Fibroblast of skin of abdomen (primary cell): Measurements from ENCODE around the gene ZCRB1.
A peak's percentile ranks its signal among the peaks of the same experiment; 100 is the strongest.

Experiments used
- DNase-seq: peaks from one replicate; pipeline ENCODE4 v3.0.0-alpha.2; 2013

ZCRB1 gene

DNA sequence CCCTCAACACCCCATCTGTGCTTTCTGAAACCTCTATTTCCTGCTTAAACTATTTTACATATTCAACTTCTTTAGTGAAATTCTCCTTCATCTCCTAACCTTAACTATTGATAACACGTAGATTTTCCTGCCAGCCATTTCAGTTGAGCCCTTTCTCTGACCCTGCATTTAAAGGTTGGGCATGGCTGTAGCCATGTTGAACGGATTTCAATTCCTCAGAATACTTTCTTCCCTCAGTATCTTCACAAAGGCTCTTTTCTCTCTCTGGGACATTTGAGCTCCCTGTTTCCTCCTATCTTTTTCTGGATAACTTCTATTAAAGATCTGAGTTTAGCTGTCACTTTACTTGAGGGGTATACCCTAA is 1.3 kb upstream of the ZCRB1 start:
- DNase-seq = no peak

DNA sequence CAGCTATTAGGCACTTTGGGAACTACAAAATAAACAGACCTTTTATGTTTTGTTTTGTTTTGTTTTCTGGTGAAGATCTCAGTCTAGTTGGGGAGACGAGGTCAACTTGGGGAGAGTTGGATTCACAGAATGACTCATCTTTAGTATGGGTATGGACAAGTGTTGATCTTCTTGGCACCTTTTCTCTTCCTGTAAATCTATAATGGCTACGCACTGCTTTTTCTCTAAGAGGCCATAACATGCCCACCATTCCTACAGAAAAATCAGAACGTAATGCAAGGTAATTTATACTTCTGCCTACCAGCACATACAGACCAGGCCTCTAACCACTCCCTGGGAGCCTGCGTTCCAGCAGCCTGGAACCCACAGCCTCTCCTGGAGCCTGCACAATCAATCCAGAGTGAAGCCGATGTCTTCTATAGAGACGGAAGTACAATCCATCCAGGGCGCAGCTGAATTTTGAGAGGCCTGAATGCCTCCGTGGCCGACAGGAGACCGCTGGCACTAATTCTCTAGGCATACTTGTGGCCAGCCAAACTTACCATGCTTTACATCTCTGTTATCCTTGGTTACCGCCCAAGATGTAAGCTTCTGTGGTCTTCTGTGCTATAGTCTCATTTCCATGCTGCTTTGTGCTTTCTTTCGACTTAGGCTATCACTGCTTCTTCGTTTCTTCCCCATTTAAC is 790 bp upstream of the ZCRB1 start:
- peak; percentile 64 for DNase-seq

DNA sequence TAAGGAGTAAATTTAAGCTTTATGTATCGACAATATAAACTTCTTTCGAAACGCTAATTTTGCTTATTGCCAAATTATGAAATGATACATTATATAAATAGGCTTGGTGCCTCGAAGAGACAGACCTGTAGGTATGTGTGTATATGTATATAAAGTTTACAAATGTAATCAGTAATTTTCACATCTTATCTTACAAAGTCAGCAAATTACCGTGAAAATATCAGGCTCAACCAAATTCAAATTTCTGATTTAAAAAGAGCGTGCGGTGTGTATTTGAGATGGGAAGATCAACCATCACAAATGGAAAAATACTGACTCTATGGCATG is 605 bp downstream of the ZCRB1 start:
- DNase-seq = no peak

DNA sequence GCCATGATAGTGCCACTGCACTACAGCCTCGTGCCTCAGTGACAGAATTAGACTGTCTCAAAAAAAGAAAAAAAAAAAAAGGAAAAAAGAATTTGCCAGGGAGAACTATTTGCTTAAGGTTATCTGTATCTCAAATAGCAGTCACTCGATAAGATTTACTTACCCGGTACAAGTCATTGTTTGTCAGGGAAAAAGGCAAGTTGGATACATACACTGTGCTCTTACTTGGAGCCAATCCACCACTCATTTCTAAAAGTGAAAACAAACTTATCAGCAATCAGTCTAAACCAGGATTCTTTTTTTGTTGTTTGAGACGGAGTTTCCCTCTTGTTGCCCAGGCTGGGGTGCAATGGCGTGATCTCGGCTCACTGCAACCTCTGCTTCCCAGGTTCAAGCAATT is 2.0 kb downstream of the ZCRB1 start:
- DNase-seq = no peak

DNA sequence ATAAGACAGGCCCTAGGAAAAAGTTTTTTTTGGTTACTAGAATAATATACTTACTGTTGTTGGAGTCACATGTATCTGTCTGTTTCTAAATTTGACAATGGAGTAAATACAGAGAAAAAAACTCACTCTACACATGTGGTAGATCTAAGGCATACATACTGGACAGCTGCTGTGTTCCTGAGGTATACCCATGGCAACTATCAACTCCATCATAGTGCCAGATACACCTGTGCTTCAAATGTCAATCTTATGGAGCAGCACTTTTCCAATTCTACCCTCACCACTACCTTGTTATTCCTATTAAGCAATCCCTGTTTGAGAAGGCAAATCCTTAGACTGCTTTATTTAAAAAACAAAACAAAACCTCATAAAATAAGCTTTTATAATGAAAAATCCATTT is 3.3 kb downstream of the ZCRB1 start:
- no peak for DNase-seq

DNA sequence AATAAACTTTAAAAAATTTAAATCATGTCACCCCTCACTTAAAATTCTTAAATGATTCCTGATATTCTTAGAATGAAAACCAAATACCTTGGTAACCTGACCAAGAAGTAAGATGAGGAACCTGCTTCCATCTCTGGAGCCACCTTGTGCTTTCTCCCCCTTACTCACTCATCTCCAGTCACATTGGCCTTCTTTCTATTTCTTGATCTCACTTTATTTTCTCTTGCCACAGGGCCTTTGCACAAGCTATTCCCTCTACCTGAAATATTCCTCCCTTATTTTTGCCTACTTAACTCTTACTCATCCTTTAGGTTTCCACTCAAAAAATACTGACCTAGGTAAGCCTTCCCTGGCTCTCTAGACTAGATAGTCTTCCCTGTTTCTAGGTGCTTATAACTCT is 5.1 kb downstream of the ZCRB1 start:
- no peak for DNase-seq

DNA sequence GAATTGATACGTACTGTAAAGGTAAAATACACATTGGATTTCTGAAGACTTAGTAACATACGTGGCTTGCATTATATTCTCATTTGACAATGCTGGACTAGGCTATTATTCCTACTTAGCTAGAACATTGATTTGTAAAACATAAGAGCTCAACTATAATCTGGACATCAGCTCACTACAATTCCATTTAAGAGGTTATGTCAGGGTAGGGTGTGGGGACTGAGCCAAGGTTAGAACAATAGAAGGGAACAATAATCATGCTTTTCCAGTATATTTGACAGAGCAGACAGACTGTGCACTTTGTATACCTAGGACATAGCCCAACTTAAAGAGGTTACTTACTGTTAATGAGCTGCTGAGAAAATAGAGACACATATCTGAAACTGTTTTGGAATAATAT is 10.8 kb downstream of the ZCRB1 start:
- DNase-seq = no peak

DNA sequence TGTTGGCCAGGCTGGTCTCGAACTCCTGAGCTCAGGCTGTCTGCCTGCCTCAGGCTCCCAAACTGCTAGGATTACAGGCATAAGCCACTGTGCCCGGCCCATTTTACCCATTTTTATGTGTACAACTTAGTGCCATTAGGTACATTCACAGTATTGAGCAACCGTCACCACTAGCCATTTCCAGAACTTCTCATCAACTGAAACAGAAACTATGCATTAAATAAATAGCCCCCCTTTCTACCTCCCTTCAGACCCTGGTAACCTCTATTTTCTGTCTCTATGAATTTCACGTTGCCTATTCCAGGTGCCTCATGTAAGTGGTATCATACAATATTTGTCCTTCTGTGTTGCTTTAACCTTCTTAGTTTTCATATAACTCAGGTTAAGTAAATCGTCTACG is 15.9 kb downstream of the ZCRB1 start:
- DNase-seq = no peak

GRCh38 chr12:42308390-42308789 is 17.5 kb downstream of the ZCRB1 start:
- DNase-seq = no peak

- DNase-seq = no peak
These were observed 19.6 kb downstream of the ZCRB1 start for GRCh38 chr12:42306297-42306696.

DNA sequence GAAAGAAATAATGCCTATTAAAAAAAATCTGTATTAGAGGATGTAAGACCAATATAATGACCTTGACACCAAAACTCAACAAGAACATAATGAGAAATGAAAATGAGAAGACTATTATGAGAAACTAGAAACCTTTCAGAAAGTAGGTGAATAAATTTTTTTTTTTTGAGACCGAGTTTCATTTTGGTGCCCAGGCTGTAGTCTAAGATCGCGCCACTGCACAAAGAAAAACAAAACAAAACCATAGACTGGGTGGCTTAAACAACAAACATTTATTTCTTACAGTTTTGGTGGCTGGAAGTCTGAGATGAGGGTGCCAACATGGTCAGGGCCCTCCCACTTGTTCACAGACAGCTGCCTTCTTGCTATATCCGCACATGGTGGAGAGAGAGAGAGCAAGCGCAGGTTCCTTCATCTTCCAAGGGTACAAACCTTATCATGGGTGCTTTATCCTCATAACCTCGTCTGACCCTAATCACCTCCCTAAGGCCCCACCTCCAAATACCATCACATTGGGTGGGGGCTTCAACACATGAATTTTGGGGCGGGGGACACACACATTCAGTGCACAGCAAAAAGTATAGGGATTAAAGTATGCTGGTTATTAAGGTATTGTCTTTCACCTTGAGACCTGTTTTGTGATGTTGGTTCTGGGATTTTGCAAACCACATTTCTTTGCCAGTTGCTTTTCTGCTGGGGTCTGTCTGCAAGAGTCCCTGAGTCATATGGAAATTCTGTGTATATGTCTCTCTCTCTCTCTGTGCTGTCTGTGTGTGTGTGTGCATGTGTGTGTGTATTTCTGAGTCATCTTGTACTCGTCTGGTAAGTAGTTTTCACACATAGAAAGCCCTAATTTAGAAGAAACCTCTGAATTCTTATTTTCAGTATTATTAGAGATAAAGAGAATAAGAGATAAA is 26.2 kb downstream of the ZCRB1 start:
- DNase-seq = peak; percentile 82

- DNase-seq = no peak
These were observed 27.0 kb downstream of the ZCRB1 start for GRCh38 chr12:42298887-42299286.

GRCh38 chr12:42296503-42297109 is 29.3 kb downstream of the ZCRB1 start:
- DNase-seq = no peak

GRCh38 chr12:42291680-42292079 is 34.2 kb downstream of the ZCRB1 start:
- no peak for DNase-seq

DNA sequence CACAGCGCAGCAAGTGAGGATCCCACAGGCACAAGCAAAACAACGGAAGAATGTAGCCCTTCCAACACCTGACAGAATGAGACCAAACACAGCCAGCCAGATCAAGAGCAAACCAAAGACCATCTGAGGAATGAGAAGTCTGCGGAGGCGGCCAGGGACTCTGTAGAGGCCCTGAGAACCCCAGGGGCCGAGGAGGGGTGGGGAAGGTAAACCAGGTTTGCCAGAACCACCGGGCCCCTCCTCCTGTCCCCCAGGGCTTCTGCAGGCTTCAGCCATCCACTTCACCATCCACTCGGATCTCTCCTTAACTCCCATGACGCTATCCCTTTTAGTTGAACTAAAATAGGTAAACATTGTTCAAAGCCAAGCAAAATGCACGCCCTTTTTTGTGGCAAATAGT is 37.4 kb downstream of the ZCRB1 start:
- DNase-seq = no peak

DNA sequence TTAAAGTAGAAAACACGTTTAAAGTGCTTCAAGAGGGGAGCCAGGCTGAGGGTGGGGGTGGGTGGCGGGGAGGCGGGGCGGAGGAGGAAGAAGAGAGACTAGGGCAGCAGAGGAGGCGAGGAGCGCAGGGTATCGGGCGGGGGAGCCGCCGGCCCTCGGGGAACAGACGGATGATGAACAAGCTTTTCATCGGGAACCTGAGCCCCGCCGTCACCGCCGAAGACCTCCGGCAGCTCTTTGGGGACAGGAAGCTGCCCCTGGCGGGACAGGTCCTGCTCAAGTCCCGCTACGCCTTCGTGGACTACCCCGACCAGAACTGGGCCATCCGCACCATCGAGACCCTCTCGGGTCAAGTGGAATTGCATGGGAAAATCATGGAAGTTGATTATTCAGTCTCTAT is 39.2 kb downstream of the ZCRB1 start:
- DNase-seq = no peak

- DNase-seq = no peak
These were observed 40.5 kb downstream of the ZCRB1 start for GRCh38 chr12:42285431-42285830.

DNA sequence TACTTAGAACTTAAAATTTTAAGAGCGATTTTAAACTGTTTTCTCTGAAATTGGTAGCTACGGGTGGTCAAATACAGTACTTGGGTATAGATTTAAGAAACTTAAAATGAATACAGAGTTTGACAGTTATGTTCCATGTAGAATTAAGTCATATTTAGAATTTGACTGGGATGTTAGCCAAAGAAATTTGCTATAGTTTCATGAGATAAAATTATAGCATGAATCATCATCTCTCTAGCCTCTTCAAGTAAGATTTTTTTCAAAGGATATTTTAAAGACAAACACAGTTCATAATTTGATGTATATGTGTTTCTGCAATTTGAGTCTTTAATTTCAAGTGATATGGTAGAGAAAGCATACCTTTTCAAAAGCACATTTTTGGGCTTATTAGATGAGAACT is 41.0 kb downstream of the ZCRB1 start:
- DNase-seq = peak; percentile 6

DNA sequence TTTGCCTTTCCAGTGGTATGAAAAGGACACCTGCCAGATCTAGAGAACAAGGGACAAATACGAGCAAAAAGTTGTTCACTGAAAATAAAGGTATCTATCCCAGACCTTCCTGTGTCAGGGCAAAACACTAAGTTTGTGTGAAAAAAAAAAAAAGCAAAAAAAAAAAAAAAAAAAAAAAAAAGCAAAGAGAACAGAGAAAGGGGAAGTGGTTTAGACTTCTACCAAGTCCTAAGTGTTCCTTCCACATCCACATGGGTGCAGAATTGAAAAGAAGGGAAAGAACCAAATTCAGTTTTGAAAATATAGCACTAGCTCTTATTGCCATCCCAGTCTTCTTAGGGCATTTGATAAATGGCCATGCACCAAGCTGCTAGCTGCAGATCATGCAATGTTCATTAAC is 41.7 kb downstream of the ZCRB1 start:
- DNase-seq = no peak

- DNase-seq = no peak
These were observed 42.2 kb downstream of the ZCRB1 start for GRCh38 chr12:42283739-42284138.

DNA sequence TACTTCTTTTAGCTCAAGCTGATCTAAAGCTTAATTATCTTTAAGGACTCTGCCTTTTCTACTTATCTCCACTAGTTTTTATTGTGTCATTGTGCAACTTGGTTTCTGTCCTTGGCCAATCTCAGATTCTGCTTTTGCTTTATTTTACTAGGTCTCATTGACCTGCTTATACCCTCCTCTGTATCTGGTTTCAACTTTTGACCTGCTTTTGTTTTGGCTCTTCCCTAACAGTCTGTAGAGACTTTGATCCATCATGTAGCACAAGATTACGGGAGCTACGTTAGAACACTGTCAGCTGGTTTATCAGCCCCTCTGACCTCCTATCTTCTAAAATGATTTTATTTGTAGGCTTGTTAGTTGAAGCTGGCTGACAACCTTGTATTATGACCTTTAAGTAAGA is 43.6 kb downstream of the ZCRB1 start:
- no peak for DNase-seq

- DNase-seq = no peak
These were observed 44.0 kb downstream of the ZCRB1 start for GRCh38 chr12:42281844-42282243.

DNA sequence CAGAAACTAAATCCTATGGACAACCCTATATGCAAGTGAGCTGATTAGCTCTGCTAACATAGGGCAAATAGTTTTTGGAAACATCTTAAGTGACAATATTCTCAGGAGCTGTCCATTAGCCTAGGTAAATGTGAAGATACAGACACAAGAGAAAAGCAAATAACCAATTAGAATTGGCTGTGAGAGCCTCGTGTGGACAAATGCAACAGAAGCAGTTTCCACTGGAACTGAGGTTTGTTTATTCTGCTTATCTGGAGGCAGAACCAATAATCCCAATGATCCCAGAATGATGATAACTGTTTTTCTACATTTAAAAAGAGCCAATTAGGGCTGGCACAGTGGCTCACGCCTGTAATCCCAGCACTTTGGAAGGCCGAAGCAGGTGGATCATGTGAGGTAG is 44.6 kb downstream of the ZCRB1 start:
- DNase-seq = no peak

- no peak for DNase-seq
These were observed 47.8 kb downstream of the ZCRB1 start for GRCh38 chr12:42278128-42278510.
